Sigmoid colon (tissue), 7 donors: ENCODE measurements around the gene SACM1L. TPM values are rescaled to one million over a fixed set of nuclear protein-coding genes. Genes with fewer than 3 reads are reported as not detected.

Experiments used
- DNase-seq: peaks from one replicate; pipeline ENCODE4 v3.0.0-alpha.2; 2019
- H3K27ac ChIP-seq, 4 donors: fragments of 200-600 bp; sonication (generic); one replicate each; pipeline ENCODE4 v1.5.1; 2016 to 2019; ENCODE audit warnings: mild to moderate bottlenecking in 1 of 4
- H3K27me3 ChIP-seq, 3 donors: fragments of 200-600 bp; sonication (generic); one replicate each; pipeline ENCODE4 v1.5.1; 2019; ENCODE audit warnings: mild to moderate bottlenecking in 1 of 3
- H3K36me3 ChIP-seq, 4 donors: fragments of 200-600 bp; sonication (generic); one replicate each; pipeline ENCODE4 v1.5.1; 2016 to 2019
- H3K4me1 ChIP-seq, 4 donors: fragments of 200-600 bp; sonication (generic); one replicate each; pipeline ENCODE4 v1.5.1; 2017 to 2019
- H3K4me3 ChIP-seq, 4 donors: fragments of 200-600 bp; sonication (generic); one replicate each; pipeline ENCODE4 v1.5.1; 2017 to 2019; ENCODE audit warnings: mild to moderate bottlenecking in 2 of 4, moderate library complexity in 1 of 4
- H3K9me3 ChIP-seq, 4 donors: fragments of 200-600 bp in 3 of 4; sonication (generic) in 3 of 4; one replicate each; pipeline versions ENCODE4 v1.5.1 to v1.6.1; 2013 to 2019
- EP300 ChIP-seq, 4 donors: sonication (generic); formaldehyde crosslinking; IDR thresholded peaks; one replicate each; pipeline ENCODE4 v1.6.1; 2017; ENCODE audit warnings: antibody characterized with exemption in 4 of 4
- POLR2A ChIP-seq, 2 donors: fragments of 450-650 bp; IDR thresholded peaks; one replicate each; pipeline ENCODE4 v1.6.1; 2016; ENCODE audit warnings: antibody characterized with exemption in 2 of 2, mild to moderate bottlenecking in 2 of 2, moderate library complexity in 2 of 2
- POLR2AphosphoS5 ChIP-seq, 4 donors: sonication (generic); formaldehyde crosslinking; IDR thresholded peaks; one replicate each; pipeline ENCODE4 v1.6.1; 2017; ENCODE audit warnings: antibody characterized with exemption in 4 of 4
- WGBS, 2 donors: extraction: QIAGEN DNeasy Blood & Tissue Kit; methylation state at CpG; one replicate each; pipeline ENCODE4 v1.1.7; 2013; 5-methylcytosine and 5-hydroxymethylcytosine counted together
- intact Hi-C: fragments of 100-400 bp; cut with DNase I; formaldehyde crosslinking; loops from one replicate; pipeline ENCODE4 v1.15.1; 2023
- polyA plus RNA-seq, 3 donors: library from polyadenylated mRNA; stranded (reverse); fragments of 200-250 nt; gene quantifications; one replicate each; pipeline ENCODE4 v1.2.3, GENCODE V29; 2013
- total RNA-seq, 4 donors: library from RNA; depleted of rRNA; stranded (reverse); fragments of >200 nt; gene quantifications; one replicate each; pipeline ENCODE4 v1.1.0, GENCODE V29; 2016
- TF ChIP-seq, protein P1 (sequence below), 4 experiments: fragments of 450-650 bp in 3 of 4; fragments of 200-600 bp in 1 of 4; IDR thresholded peaks; one replicate each; pipeline ENCODE4 v1.5.1; 2016 to 2019; ENCODE audit warnings: antibody characterized with exemption in 4 of 4, mild to moderate bottlenecking in 3 of 4, moderate library complexity in 2 of 4
- donor health status: healthy with polysubstance abuse.
- donor health status: Bipolar disorder and iron deficiency.
- donor health status: healthy.

SACM1L gene
- total and polyA plus RNA-seq, 7 donors: 21.6 to 44.6 (median 38.5) TPM

DNA sequence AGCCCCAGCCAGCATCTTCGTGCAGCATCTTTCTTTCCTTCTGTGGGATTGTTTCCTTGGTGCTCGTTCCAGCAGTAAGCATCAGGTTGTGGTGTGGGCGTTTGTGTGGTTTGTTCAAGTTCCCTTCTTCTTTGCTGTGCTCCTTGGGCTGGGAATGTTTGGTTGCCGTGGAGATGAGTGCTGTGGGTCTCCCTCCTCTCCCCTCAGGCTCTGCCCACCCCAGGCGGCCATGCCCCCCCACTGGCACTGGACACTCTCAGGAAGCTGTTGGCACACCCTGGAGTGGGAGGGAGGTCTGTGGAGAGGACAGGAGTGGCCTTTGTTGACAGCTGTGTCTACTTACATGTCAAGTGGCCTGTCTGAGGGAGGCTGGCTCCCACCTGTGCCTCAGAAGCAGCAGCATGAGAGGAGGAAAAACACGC, 46.5 kb upstream of the SACM1L start:
- H3K4me1 ChIP-seq: peaks cover 0 to 45% (median 33%) of the 10 kb centered on the region in 4 donors
- peaks cover 0 to under 1% (median 0%) of the 10 kb centered on the region in 4 donors for H3K36me3 ChIP-seq
- intact Hi-C loops: no loop called here
- peak overlapping the region in 2 of 4 donors; percentile 12 to 37 for H3K27ac ChIP-seq
- no peak overlapping the region for H3K4me3 ChIP-seq
- TF ChIP-seq POLR2AphosphoS5 (IDR thresholded peaks at IDR 0.05): no peak
- TF ChIP-seq, protein P1, sequence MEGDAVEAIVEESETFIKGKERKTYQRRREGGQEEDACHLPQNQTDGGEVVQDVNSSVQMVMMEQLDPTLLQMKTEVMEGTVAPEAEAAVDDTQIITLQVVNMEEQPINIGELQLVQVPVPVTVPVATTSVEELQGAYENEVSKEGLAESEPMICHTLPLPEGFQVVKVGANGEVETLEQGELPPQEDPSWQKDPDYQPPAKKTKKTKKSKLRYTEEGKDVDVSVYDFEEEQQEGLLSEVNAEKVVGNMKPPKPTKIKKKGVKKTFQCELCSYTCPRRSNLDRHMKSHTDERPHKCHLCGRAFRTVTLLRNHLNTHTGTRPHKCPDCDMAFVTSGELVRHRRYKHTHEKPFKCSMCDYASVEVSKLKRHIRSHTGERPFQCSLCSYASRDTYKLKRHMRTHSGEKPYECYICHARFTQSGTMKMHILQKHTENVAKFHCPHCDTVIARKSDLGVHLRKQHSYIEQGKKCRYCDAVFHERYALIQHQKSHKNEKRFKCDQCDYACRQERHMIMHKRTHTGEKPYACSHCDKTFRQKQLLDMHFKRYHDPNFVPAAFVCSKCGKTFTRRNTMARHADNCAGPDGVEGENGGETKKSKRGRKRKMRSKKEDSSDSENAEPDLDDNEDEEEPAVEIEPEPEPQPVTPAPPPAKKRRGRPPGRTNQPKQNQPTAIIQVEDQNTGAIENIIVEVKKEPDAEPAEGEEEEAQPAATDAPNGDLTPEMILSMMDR (IDR thresholded peaks at IDR 0.05): no peak
- no peaks in the 10 kb centered on the region for H3K27me3 ChIP-seq
- DNase-seq: no peak
- H3K9me3 ChIP-seq: no peaks in the 10 kb centered on the region
- WGBS, 2 donors: 71 to 76% methylated on average over 6 of the region's 6 CpGs

DNA sequence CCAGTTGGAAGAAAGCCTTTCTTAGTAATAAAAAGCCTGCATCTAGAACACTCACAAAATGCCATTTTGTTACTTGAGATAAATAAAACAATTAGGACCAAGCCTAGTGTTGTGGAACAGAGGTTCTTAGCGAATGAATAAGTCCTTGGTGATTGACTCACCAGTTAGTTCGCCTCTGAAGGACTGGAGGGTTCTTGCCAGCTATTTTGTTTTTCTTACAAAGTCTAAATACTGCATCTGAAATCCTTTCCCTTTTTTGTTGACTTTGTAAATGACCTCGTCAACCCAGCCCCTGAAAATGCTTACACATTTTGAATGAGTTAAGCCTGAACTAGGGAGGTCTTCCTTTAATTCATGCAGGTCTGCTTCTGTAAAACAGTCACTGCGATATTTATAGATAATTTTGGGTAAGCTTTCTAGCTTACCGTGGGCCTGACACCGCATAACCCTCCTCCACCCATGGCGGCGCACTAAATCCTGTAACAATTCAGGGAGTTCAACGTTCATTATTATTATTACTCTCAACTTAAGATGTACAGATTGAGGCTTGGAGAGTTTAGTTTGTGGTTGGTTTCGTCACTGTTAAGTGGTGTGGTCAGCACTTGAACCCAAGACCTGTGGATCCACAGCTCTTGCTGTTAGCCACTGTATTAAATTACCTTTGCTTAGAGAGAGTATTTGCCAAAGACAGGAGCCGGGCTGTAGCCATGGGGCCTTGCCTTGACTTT, 45.0 kb upstream of the SACM1L start:
- Histone ChIP-seq H3K27ac (peak overlapping the region in 2 of 4 donors; percentile 35 to 67), H3K36me3 (no peaks in the 10 kb centered on the region), H3K4me3 (no peak overlapping the region), H3K4me1 (peaks cover 0 to 46% (median 33%) of the 10 kb centered on the region in 4 donors), H3K9me3 (no peaks in the 10 kb centered on the region), H3K27me3 (no peaks in the 10 kb centered on the region)
- intact Hi-C loops: no loop called here
- TF ChIP-seq, protein P1 (IDR thresholded peaks at IDR 0.05): no peak
- TF ChIP-seq POLR2A (IDR thresholded peaks at IDR 0.05) (no peak), EP300 (IDR thresholded peaks at IDR 0.05) (no peak), POLR2AphosphoS5 (IDR thresholded peaks at IDR 0.05) (no peak)
- no peak for DNase-seq
- 74 to 76% methylated on average over 11 of the region's 11 CpGs for WGBS, 2 donors

DNA sequence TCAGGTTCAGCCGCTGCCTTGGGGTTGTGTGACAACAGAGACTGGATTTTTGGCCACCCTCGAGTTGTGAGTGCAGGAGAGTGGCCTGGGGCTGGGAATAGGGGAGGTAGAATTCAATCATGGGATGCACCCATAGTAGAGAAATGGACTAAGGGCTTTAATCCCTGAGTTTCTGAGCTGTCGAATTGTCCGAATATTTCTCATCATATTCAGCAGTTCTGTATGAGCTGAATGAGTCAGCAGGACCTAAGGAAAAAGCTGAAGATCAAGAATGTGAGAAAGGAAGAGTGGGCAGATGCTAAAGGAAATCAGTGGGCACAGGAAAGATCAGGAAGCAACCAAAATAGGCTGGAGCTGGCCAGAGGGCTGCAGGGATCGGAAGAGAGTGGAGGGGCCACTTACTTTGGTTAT, 44.4 kb upstream of the SACM1L start:
- intact Hi-C loops: no loop called here
- H3K4me3 ChIP-seq: no peak overlapping the region
- H3K9me3 ChIP-seq: no peaks in the 10 kb centered on the region
- H3K27ac ChIP-seq: peak overlapping the region in 2 of 4 donors; percentile 35 to 67
- DNase-seq: no peak
- peaks cover 0 to 46% (median 33%) of the 10 kb centered on the region in 4 donors for H3K4me1 ChIP-seq
- no peaks in the 10 kb centered on the region for H3K36me3 ChIP-seq
- TF ChIP-seq POLR2A (IDR thresholded peaks at IDR 0.05): no peak
- TF ChIP-seq POLR2AphosphoS5 (IDR thresholded peaks at IDR 0.05): no peak
- TF ChIP-seq, protein P1 (IDR thresholded peaks at IDR 0.05): no peak
- no peak for TF ChIP-seq EP300 (IDR thresholded peaks at IDR 0.05)
- H3K27me3 ChIP-seq: no peaks in the 10 kb centered on the region
- WGBS, 2 donors: 72 to 84% methylated on average over 5 of the region's 5 CpGs

DNA sequence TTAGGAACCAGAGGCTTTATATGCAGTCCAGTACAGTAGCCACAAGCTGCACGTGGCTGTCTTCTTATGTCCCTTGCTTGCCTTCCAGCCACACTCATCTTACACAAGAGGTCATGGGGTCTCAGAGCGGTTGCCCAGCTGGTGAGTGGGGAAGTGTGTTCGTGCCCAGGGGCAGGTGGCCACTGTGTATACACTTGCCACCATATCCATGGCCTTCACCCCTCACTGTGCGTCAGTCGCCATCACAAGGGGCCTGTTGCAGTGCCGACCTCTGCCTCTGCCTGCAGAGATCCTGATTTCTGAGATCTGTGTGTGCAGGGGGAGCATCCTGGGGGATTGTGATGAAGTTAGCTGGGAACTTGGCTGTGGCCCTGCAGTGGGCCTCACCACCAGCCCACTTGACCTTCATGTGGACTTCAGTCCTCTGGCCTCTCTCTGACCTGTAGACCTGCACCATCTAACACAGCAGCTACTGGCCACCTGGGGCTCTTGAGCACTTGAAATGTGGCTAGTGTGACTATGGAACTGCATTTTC, 43.1 kb upstream of the SACM1L start:
- H3K4me1 ChIP-seq: peaks cover 0 to 46% (median 33%) of the 10 kb centered on the region in 4 donors
- peak overlapping the region; percentile 50 to 73 (median 66) for H3K27ac ChIP-seq
- no peaks in the 10 kb centered on the region for H3K36me3 ChIP-seq
- H3K27me3 ChIP-seq: no peaks in the 10 kb centered on the region
- intact Hi-C loops: no loop called here
- no peaks in the 10 kb centered on the region for H3K9me3 ChIP-seq
- 92% methylated on average over 6 of the region's 6 CpGs for WGBS, 2 donors
- DNase-seq: no peak
- TF ChIP-seq POLR2AphosphoS5 (IDR thresholded peaks at IDR 0.05): peak in 1 of 4 donors; percentile 36
- no peak for TF ChIP-seq POLR2A (IDR thresholded peaks at IDR 0.05)
- H3K4me3 ChIP-seq: no peak overlapping the region

DNA sequence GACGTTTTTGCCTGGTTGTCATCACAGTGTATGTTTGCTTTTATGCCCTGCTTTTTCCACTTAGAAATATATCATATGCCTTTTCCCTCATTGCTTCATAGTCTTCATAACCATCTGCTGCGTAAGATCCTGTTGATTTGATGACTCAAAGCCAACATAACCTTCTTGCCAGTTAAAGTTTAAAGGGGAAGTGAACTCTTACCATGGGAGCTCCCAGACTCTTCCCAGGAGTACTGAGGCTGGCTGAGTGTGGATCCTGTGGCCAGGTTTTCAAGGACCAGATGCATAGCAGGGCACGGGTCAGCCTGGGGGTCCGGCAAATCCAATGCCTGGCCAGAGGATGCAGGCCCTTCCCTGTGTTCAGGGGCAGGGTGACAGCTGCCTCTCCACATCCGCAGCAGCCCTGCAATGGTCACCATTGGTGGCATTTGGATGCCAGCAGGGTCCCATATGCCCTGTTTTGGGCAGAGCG, 42.0 kb upstream of the SACM1L start:
- Histone ChIP-seq H3K4me1 (peaks cover 0 to 46% (median 34%) of the 10 kb centered on the region in 4 donors), H3K27ac (peak overlapping the region; percentile 50 to 73 (median 66)), H3K4me3 (no peak overlapping the region), H3K9me3 (no peaks in the 10 kb centered on the region), H3K27me3 (no peaks in the 10 kb centered on the region), H3K36me3 (no peaks in the 10 kb centered on the region)
- DNase-seq: no peak
- intact Hi-C loops: no loop called here
- TF ChIP-seq EP300 (IDR thresholded peaks at IDR 0.05): peak in 2 of 4 donors; percentile 55 to 75
- peak; percentile 57 to 82 (median 70) for TF ChIP-seq POLR2AphosphoS5 (IDR thresholded peaks at IDR 0.05)
- TF ChIP-seq, protein P1 (IDR thresholded peaks at IDR 0.05): no peak
- TF ChIP-seq POLR2A (IDR thresholded peaks at IDR 0.05): no peak
- WGBS, 2 donors: 52 to 64% methylated on average over 6 of the region's 6 CpGs
